ENCODE measurements around the gene RAB14. TPM values are rescaled to one million over a fixed set of nuclear protein-coding genes. Genes with fewer than 3 reads are reported as not detected.

The RAB14 gene
- total and polyA plus RNA-seq, 10 of the 15 experiments (the other 5 are each of a cell fraction or from before 2014, with no cell fraction given) = 16.7 to 59.9 (median 25.4) TPM

- Histone ChIP-seq H4K20me1 (ENCODE audit: control insufficient read depth, insufficient read depth) (no peaks in the 10 kb centered on the region), H3K4me3 (no peak overlapping the region), H3K79me2 (ENCODE audit: control insufficient read depth, insufficient read depth, low read length) (peaks cover 72% of the 10 kb centered on the region), H3K36me3 (ENCODE audit: control insufficient read depth in 2 of 2, insufficient read depth in 2 of 2, low read length in 1 of 2) (peaks cover 2 to 19% of the 10 kb centered on the region in 2 experiments), H3K27me3 (replicated peaks in 1 of 2; ENCODE audit: control insufficient read depth in 2 of 2, insufficient read depth in 2 of 2, low read length in 1 of 2) (no peaks in the 10 kb centered on the region), H3K9me3 (replicated peaks; ENCODE audit: control insufficient read depth, insufficient read depth, low read length) (no peaks in the 10 kb centered on the region), H3K4me2 (ENCODE audit: control insufficient read depth, insufficient read depth) (peak overlapping the region; percentile 35; the same call in 1 of the 2 replicates), H3K27ac (ENCODE audit: control insufficient read depth, insufficient read depth) (no peak overlapping the region), H3K9ac (ENCODE audit: control insufficient read depth, insufficient read depth, low read length) (no peak overlapping the region), H2AFZ (ENCODE audit: control insufficient read depth, low read depth, low read length) (no peak overlapping the region), H3K4me1 (ENCODE audit: control insufficient read depth, insufficient read depth, low read length) (peaks cover 12% of the 10 kb centered on the region)
- POLR2A ChIA-PET = interaction anchor here (1.0 to 1.7 kb wide), 4 partner anchors 13 to 47 kb away, joined by 3 to 8 read pairs (median 4); partner anchors contain the start of gene RAB14
- DNase-seq (ENCODE audit: low read depth, low spot score) (no peak), FAIRE-seq (no peak), ATAC-seq (peak; percentile 55)
- BruUV-seq (replicated peaks) = no TSS peak
- CTCF ChIA-PET = interaction anchor here (1.2 to 3.4 kb wide), 4 partner anchors 9 to 114 kb away, joined by 3 to 18 read pairs (median 8); no protein-coding TSS in a partner anchor
- 2% methylated on average over 3 of the region's 3 CpGs for WGBS (ENCODE audit: insufficient coverage, insufficient replicate concordance, low lambda C conversion rate, missing lambda C conversion rate)
- SMC1A ChIA-PET (ENCODE audit: uncharacterized antibody, unreplicated experiment) = interaction anchor here (0.8 to 5.6 kb wide), 7 partner anchors 9 to 204 kb away, joined by 3 to 44 read pairs (median 7); no protein-coding TSS in a partner anchor
- intact Hi-C loops (cut with micrococcal nuclease; ENCODE audit: unreplicated experiment) (no loop called here), in situ Hi-C loops (cut with MboI) (no loop called here)
- RAD21 ChIA-PET (ENCODE audit: unreplicated experiment) = interaction anchor here (1.1 to 1.9 kb wide), 5 partner anchors 9 to 65 kb away, joined by 4 to 7 read pairs (median 6); no protein-coding TSS in a partner anchor
- TF ChIP-seq YBX1 (IDR thresholded peaks at IDR 0.05) = no peak
- no peak for TF ChIP-seq EP300 (IDR thresholded peaks at IDR 0.05; ENCODE audit: borderline replicate concordance in 1 of 2, control insufficient read depth in 1 of 2, low read depth in 2 of 2, low read length in 2 of 2)
- TF ChIP-seq CREB1 (IDR thresholded peaks at IDR 0.05; ENCODE audit: low read depth) = no peak
- TF ChIP-seq RUNX3 (IDR thresholded peaks at IDR 0.05; ENCODE audit: low read length) = no peak
- TF ChIP-seq BRCA1 (IDR thresholded peaks at IDR 0.05; ENCODE audit: low read depth, low read length) = no peak
- no peak for TF ChIP-seq PML (IDR thresholded peaks at IDR 0.05; ENCODE audit: low read length)
- TF ChIP-seq IRF3 (IDR thresholded peaks at IDR 0.05) = no peak
- TF ChIP-seq NR2F1 (conservative IDR thresholded peaks at IDR 0.05) = no peak
- TF ChIP-seq BCL11A (IDR thresholded peaks at IDR 0.05; ENCODE audit: low read depth, low read length) = no peak
- TF ChIP-seq ZNF687 (IDR thresholded peaks at IDR 0.05) = no peak
- no peak for TF ChIP-seq PRDM15 (CRISPR knock-in tag; IDR thresholded peaks at IDR 0.05)
- TF ChIP-seq CBX3 (IDR thresholded peaks at IDR 0.05; ENCODE audit: borderline replicate concordance, low read depth) = no peak
These were observed 16.4 kb downstream of the RAB14 start for GRCh38 chr9:121185178-121185745.
